ENCODE measurements around the gene PRAMEF17. TPM values are rescaled to one million over a fixed set of nuclear protein-coding genes. Genes with fewer than 3 reads are reported as not detected.
"Not testable (repeated sequence)": the region's sequence is repeated elsewhere in the genome, so short reads cannot be mapped to it uniquely, and the experiment has no call there.

Gene PRAMEF17
- total RNA-seq, 2 donors from 2014 or later = not detected

DNA sequence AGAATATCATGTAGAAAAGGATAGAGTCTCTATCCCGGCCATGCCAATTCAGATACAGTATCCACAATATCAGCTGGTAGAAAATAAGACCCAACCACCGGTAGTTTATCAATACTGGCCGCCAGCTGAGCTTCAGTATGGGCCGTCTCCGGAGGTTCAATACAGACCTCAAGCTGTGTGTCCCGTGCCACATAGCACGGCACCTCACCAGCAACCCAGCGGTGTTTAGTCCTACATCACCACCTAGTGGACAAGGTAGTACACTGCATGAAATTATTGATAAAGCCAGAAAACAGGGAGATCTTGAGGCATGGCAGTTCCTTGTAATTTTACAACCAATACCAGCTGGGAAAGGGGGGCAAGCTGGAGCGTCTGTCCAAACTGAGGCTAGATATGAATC, 35.0 kb upstream of the PRAMEF17 start:
- H3K27me3 Mint-ChIP-seq (ENCODE audit: insufficient read depth); H3K27ac Mint-ChIP-seq; H3K36me3 ChIP-seq (ENCODE audit: control insufficient read depth, insufficient read depth, low read length); H3K9me3 ChIP-seq (ENCODE audit: control insufficient read depth, low read length); H3K27ac ChIP-seq (ENCODE audit: low read depth, low read length); H3K9ac ChIP-seq (ENCODE audit: extremely low read depth, low read length, poor library complexity, severe bottlenecking); H3K27me3 ChIP-seq (ENCODE audit: control insufficient read depth, insufficient read depth, low read length, poor library complexity, severe bottlenecking); H3K4me3 ChIP-seq (ENCODE audit: low read length); H3K4me3 Mint-ChIP-seq; H3K4me1 Mint-ChIP-seq; H3K4me1 ChIP-seq (ENCODE audit: control insufficient read depth, insufficient read depth, low read length); DNase-seq; H3K36me3 Mint-ChIP-seq (ENCODE audit: low read depth): not testable (repeated sequence)
- TF ChIP-seq, protein P1, sequence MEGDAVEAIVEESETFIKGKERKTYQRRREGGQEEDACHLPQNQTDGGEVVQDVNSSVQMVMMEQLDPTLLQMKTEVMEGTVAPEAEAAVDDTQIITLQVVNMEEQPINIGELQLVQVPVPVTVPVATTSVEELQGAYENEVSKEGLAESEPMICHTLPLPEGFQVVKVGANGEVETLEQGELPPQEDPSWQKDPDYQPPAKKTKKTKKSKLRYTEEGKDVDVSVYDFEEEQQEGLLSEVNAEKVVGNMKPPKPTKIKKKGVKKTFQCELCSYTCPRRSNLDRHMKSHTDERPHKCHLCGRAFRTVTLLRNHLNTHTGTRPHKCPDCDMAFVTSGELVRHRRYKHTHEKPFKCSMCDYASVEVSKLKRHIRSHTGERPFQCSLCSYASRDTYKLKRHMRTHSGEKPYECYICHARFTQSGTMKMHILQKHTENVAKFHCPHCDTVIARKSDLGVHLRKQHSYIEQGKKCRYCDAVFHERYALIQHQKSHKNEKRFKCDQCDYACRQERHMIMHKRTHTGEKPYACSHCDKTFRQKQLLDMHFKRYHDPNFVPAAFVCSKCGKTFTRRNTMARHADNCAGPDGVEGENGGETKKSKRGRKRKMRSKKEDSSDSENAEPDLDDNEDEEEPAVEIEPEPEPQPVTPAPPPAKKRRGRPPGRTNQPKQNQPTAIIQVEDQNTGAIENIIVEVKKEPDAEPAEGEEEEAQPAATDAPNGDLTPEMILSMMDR (conservative IDR thresholded peaks at IDR 0.05) = peak; percentile 34
- H3K9me3 Mint-ChIP-seq = peaks cover 28% of the 10 kb centered on the region
- WGBS, 2 experiments (ENCODE audit: insufficient coverage in 1 of 2, insufficient read length in 1 of 2) = 0% methylated on average over 1 of the region's 9 CpGs; no CpG with 5 or more reads in 1 of the 2 experiments

DNA sequence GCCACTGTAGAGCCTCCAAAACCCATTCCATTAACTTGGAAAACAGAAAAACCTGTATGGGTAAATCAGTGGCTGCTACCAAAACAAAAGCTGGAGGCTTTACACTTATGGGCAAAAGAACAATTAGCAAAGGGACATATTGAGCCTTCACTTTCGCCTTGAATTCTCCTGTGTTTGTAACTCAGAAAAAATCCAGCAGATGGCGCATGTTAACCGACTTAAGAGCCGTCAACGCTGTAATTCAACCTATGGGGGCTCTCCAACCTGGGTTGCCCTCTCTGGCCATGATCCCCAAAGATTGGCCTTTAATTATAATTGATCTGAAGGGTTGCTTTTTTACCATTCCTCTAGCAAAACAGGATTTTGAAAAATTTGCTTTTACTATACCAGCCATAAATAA, 32.7 kb upstream of the PRAMEF17 start:
- H3K4me3 Mint-ChIP-seq; H3K4me3 ChIP-seq (ENCODE audit: low read length); H3K27ac ChIP-seq (ENCODE audit: low read depth, low read length); H3K27me3 ChIP-seq (ENCODE audit: control insufficient read depth, insufficient read depth, low read length, poor library complexity, severe bottlenecking); H3K36me3 ChIP-seq (ENCODE audit: control insufficient read depth, insufficient read depth, low read length); H3K4me1 ChIP-seq (ENCODE audit: control insufficient read depth, insufficient read depth, low read length); H3K27me3 Mint-ChIP-seq (ENCODE audit: insufficient read depth); H3K4me1 Mint-ChIP-seq; H3K9ac ChIP-seq (ENCODE audit: extremely low read depth, low read length, poor library complexity, severe bottlenecking); H3K36me3 Mint-ChIP-seq (ENCODE audit: low read depth); H3K9me3 ChIP-seq (ENCODE audit: control insufficient read depth, low read length); H3K27ac Mint-ChIP-seq: not testable (repeated sequence)
- peaks cover 23% of the 10 kb centered on the region for H3K9me3 Mint-ChIP-seq
- TF ChIP-seq, protein P1 (conservative IDR thresholded peaks at IDR 0.05) = peak; percentile 77
- peak; percentile 59 for DNase-seq
- WGBS, 2 experiments (ENCODE audit: insufficient coverage in 1 of 2, insufficient read length in 1 of 2) = 0 to 4% methylated on average over 3 to 5 of the region's 5 CpGs

DNA sequence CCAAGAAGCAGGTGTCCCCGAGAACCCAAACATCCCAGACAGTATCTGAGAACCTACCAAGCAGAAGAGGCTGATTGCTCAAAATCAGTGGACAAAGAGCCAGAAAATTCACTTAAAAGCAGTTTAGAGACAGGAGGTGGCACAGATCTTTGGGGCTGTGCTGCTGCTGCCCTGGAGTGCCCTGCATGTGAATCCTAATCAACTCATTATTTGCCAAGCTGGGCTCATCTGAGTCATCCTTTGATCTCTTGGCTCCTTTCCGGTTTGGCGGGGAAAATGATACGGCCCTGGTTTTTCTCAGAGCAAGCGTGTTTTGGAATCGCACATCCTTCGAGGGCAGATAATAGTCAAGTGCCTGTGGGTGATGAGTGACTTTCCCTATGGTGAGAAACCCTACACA, 27.1 kb upstream of the PRAMEF17 start:
- not testable (repeated sequence) for H3K27ac Mint-ChIP-seq; H3K4me1 ChIP-seq (ENCODE audit: control insufficient read depth, insufficient read depth, low read length); H3K4me3 Mint-ChIP-seq; H3K4me1 Mint-ChIP-seq; H3K36me3 ChIP-seq (ENCODE audit: control insufficient read depth, insufficient read depth, low read length); DNase-seq; H3K27me3 Mint-ChIP-seq (ENCODE audit: insufficient read depth); H3K36me3 Mint-ChIP-seq (ENCODE audit: low read depth); H3K27me3 ChIP-seq (ENCODE audit: control insufficient read depth, insufficient read depth, low read length, poor library complexity, severe bottlenecking); H3K4me3 ChIP-seq (ENCODE audit: low read length); H3K9ac ChIP-seq (ENCODE audit: extremely low read depth, low read length, poor library complexity, severe bottlenecking); H3K9me3 ChIP-seq (ENCODE audit: control insufficient read depth, low read length); H3K27ac ChIP-seq (ENCODE audit: low read depth, low read length)
- 80% methylated on average over 1 of the region's 7 CpGs; no CpG with 5 or more reads in 1 of the 2 experiments for WGBS, 2 experiments (ENCODE audit: insufficient coverage in 1 of 2, insufficient read length in 1 of 2)
- H3K9me3 Mint-ChIP-seq = peaks cover 31% of the 10 kb centered on the region

DNA sequence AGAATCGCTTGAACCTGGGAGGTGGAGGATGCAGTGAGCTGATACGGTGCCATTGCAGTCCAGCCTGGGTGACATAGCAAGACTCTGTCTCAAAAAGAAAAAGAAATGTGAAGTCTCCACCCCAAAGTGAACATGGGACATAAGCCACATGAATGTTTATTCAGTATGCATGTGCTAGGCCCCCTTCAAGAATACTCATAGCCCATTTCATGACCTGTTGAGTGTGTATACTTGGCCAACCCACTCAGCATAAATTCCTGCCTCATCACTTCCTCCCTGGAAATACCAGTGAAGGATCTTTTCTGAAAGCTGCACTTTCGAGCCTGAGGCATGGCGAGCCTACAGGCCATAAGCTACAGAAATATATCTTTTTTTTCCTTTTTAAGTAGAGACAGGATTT, 24.5 kb upstream of the PRAMEF17 start:
- H3K36me3 ChIP-seq (ENCODE audit: control insufficient read depth, insufficient read depth, low read length); DNase-seq; H3K27me3 Mint-ChIP-seq (ENCODE audit: insufficient read depth); H3K36me3 Mint-ChIP-seq (ENCODE audit: low read depth); H3K4me3 ChIP-seq (ENCODE audit: low read length); H3K27me3 ChIP-seq (ENCODE audit: control insufficient read depth, insufficient read depth, low read length, poor library complexity, severe bottlenecking); H3K9ac ChIP-seq (ENCODE audit: extremely low read depth, low read length, poor library complexity, severe bottlenecking); H3K27ac ChIP-seq (ENCODE audit: low read depth, low read length); H3K4me1 Mint-ChIP-seq; H3K4me1 ChIP-seq (ENCODE audit: control insufficient read depth, insufficient read depth, low read length); H3K4me3 Mint-ChIP-seq; H3K9me3 ChIP-seq (ENCODE audit: control insufficient read depth, low read length); H3K27ac Mint-ChIP-seq: not testable (repeated sequence)
- H3K9me3 Mint-ChIP-seq = peaks cover 49% of the 10 kb centered on the region
- WGBS, 2 experiments (ENCODE audit: insufficient coverage in 1 of 2, insufficient read length in 1 of 2) = no CpG with 5 or more reads among the region's 4 CpGs

DNA sequence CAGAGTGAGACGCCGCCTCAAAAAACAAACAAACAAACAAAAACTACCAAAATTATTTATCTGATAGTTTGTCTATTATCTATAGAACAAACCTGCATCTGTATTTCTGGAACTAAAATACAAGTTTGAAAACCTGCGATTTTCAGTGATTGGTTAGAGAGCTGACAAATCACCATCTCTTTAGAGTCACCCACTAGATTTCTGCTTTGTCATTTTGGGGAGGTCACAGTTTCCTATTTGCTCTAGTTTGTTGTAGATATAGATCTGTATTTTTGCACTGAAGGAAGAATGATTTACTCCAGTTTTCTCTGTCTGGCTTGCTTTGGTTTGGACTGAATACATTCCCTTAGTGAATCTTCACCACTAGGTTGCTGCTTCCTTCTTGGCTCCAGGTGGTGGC, 22.9 kb upstream of the PRAMEF17 start:
- H3K27ac ChIP-seq (ENCODE audit: low read depth, low read length); H3K36me3 ChIP-seq (ENCODE audit: control insufficient read depth, insufficient read depth, low read length); DNase-seq; H3K27ac Mint-ChIP-seq; H3K4me1 Mint-ChIP-seq; H3K27me3 Mint-ChIP-seq (ENCODE audit: insufficient read depth); H3K9me3 ChIP-seq (ENCODE audit: control insufficient read depth, low read length); H3K36me3 Mint-ChIP-seq (ENCODE audit: low read depth); H3K9ac ChIP-seq (ENCODE audit: extremely low read depth, low read length, poor library complexity, severe bottlenecking); H3K4me3 ChIP-seq (ENCODE audit: low read length); H3K27me3 ChIP-seq (ENCODE audit: control insufficient read depth, insufficient read depth, low read length, poor library complexity, severe bottlenecking); H3K4me1 ChIP-seq (ENCODE audit: control insufficient read depth, insufficient read depth, low read length); H3K4me3 Mint-ChIP-seq: not testable (repeated sequence)
- 82% methylated on average over 1 of the region's 3 CpGs; no CpG with 5 or more reads in 1 of the 2 experiments for WGBS, 2 experiments (ENCODE audit: insufficient coverage in 1 of 2, insufficient read length in 1 of 2)
- H3K9me3 Mint-ChIP-seq = peaks cover 58% of the 10 kb centered on the region

DNA sequence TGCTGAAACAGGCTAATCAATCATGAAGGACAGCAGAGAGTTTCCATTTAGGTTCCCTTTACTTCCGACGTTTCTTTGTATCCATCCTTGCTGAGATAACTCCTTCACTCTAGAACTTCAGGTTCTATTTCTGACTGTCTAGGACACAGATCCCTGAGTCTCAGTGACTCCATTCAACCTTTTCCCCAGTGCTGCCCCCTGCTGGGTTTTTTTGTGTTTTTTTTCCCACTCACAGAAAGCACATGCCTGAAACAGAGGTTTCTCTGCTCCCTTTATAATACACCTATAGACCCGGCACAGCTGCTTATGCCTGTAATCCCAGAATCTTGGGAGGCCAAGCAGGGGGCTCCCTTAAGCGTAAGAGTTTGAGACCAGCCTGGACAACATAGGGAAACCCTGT, 20.9 kb upstream of the PRAMEF17 start:
- H3K36me3 ChIP-seq (ENCODE audit: control insufficient read depth, insufficient read depth, low read length); H3K9me3 ChIP-seq (ENCODE audit: control insufficient read depth, low read length); H3K4me3 ChIP-seq (ENCODE audit: low read length); H3K27ac ChIP-seq (ENCODE audit: low read depth, low read length); H3K27me3 ChIP-seq (ENCODE audit: control insufficient read depth, insufficient read depth, low read length, poor library complexity, severe bottlenecking); H3K4me3 Mint-ChIP-seq; H3K27ac Mint-ChIP-seq; H3K9ac ChIP-seq (ENCODE audit: extremely low read depth, low read length, poor library complexity, severe bottlenecking); H3K36me3 Mint-ChIP-seq (ENCODE audit: low read depth); H3K4me1 Mint-ChIP-seq; H3K27me3 Mint-ChIP-seq (ENCODE audit: insufficient read depth); H3K4me1 ChIP-seq (ENCODE audit: control insufficient read depth, insufficient read depth, low read length): not testable (repeated sequence)
- peak; percentile 72 for DNase-seq
- 94 to 100% methylated on average over 2 of the region's 4 CpGs for WGBS, 2 experiments (ENCODE audit: insufficient coverage in 1 of 2, insufficient read length in 1 of 2)
- peaks cover 74% of the 10 kb centered on the region for H3K9me3 Mint-ChIP-seq
